GM23338 (cell line): ENCODE results near the gene CHMP4B. TPM values are rescaled to one million over a fixed set of nuclear protein-coding genes. Genes with fewer than 3 reads are reported as not detected.

Experiments used
- CTCF ChIP-seq, 2 experiments: fragments of 200-600 bp in 1 of 2; sonication (generic) in 1 of 2; conservative IDR thresholded peaks; 2 replicates each; pipeline versions ENCODE4 v1.5.1 to v1.6.1; 2016 to 2017; ENCODE audit warnings: antibody characterized with exemption in 2 of 2, low read depth in 2 of 2, mild to moderate bottlenecking in 2 of 2, moderate library complexity in 1 of 2
- EZH2 ChIP-seq: fragments of 200-600 bp; sonication (generic); IDR thresholded peaks from one replicate; pipeline ENCODE4 v1.8.0; 2017; ENCODE audit warnings: antibody characterized with exemption, mild to moderate bottlenecking, low read depth; ENCODE audit not compliant: unreplicated experiment
- EZH2phosphoT487 ChIP-seq: fragments of 200-600 bp; sonication (generic); IDR thresholded peaks from one replicate; pipeline ENCODE4 v1.8.1; 2018; ENCODE audit warnings: antibody characterized with exemption; ENCODE audit not compliant: unreplicated experiment
- JUNB ChIP-seq: IDR thresholded peaks from one replicate; pipeline ENCODE4 v1.6.1; 2016; ENCODE audit warnings: antibody characterized with exemption; ENCODE audit not compliant: unreplicated experiment
- NANOG ChIP-seq: IDR thresholded peaks from 2 replicates; pipeline ENCODE4 v1.6.1; 2016; ENCODE audit warnings: antibody characterized with exemption, borderline replicate concordance
- POLR2AphosphoS5 ChIP-seq: IDR thresholded peaks from 2 replicates; pipeline ENCODE4 v1.6.1; 2016; ENCODE audit warnings: antibody characterized with exemption, low read depth
- ZNF114 ChIP-seq: fragments of 250-450 bp; sonication (Bioruptor Pico); IDR thresholded peaks from 2 replicates; pipeline ENCODE4 v1.5.0; 2020; ENCODE audit warnings: mild to moderate bottlenecking, moderate library complexity
- ZNF462 ChIP-seq: fragments of 250-450 bp; sonication (Bioruptor Pico); IDR thresholded peaks from 2 replicates; pipeline ENCODE4 v1.5.0; 2020; ENCODE audit warnings: mild to moderate bottlenecking, moderate library complexity
- polyA plus RNA-seq: library from polyadenylated mRNA; unstranded; fragments of >200 nt; fragmentation: Nextera tagmentation; extraction: Ambion mirVana; gene quantifications from 2 replicates; pipeline ENCODE4 v1.2.1, GENCODE V29; 2016
- total RNA-seq: library from RNA; depleted of rRNA; stranded (reverse); fragments of >200 nt; shearing (Covaris generic); gene quantifications from 2 replicates; pipeline ENCODE4 v1.2.3, GENCODE V29; 2014
- TF ChIP-seq, protein P1 (sequence below): IDR thresholded peaks from 2 replicates; pipeline ENCODE4 v1.6.1; 2016; ENCODE audit warnings: antibody characterized with exemption

The CHMP4B gene
- total and polyA plus RNA-seq, 2 experiments from 2014 or later = 14.5 to 49.3 TPM

GRCh38 chr20:33822423-33822822 is 11.3 kb downstream of the CHMP4B start (continued):
- TF ChIP-seq ZNF462 = no peak
- no peak for TF ChIP-seq EZH2
- no peak for TF ChIP-seq POLR2AphosphoS5
- no peak for TF ChIP-seq CTCF (conservative IDR thresholded peaks at IDR 0.05; ENCODE audit: low read depth in 2 of 2)
- TF ChIP-seq EZH2phosphoT487 = no peak
- TF ChIP-seq NANOG = no peak
- no peak for TF ChIP-seq JUNB
- TF ChIP-seq ZNF114 (CRISPR knock-in tag) = no peak
- TF ChIP-seq, protein P1, sequence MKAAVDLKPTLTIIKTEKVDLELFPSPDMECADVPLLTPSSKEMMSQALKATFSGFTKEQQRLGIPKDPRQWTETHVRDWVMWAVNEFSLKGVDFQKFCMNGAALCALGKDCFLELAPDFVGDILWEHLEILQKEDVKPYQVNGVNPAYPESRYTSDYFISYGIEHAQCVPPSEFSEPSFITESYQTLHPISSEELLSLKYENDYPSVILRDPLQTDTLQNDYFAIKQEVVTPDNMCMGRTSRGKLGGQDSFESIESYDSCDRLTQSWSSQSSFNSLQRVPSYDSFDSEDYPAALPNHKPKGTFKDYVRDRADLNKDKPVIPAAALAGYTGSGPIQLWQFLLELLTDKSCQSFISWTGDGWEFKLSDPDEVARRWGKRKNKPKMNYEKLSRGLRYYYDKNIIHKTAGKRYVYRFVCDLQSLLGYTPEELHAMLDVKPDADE = no peak
